RWPE1 (cell line): ENCODE data around the gene CD200R1L.

Experiments
- CTCF ChIA-PET: fragments of 350-600 bp; sonication (Branson Sonifier 250); formaldehyde crosslinking; extraction: SDS; loops from one replicate; lab custom pipeline; 2021; lab: Yijun Ruan, JAX
- POLR2A ChIA-PET: fragments of 400-600 bp; formaldehyde crosslinking; extraction: SDS; loops from one replicate; lab custom pipeline; 2020; ENCODE audit warnings: antibody characterized with exemption; ENCODE audit not compliant: low non-redundant PET; lab: Yijun Ruan, JAX
- DNase-seq: peaks from one replicate; pipeline ENCODE4 v3.0.0; 2012; ENCODE audit warnings: low spot score
- H3K27ac ChIP-seq: fragments of 450-650 bp; 2 replicates; pipeline ENCODE4 v1.5.1; 2017
- TF ChIP-seq, protein P1 (sequence below): fragments of 450-650 bp; conservative IDR thresholded peaks from 2 replicates; pipeline ENCODE4 v1.5.1; 2017; ENCODE audit warnings: low read depth, mild to moderate bottlenecking

The CD200R1L gene

DNA sequence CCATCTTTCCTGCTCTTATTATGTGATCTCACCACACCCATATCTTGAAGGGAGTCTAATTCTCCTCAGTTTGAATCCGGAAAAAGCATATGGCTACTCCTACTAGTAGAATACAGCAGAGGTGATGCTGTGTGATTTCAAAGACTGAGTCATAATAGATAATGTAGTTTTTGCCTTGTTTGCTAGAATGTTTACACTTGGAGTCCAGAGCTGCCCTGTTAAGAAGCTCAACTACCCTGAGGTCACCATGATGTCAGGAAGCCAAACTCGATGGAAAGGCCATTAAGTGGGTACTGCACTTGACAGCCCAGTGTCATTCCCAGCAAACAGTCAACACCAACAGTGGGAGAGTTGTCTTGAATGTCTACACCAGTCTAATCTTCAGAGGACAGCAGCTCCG, 56.9 kb downstream of the CD200R1L start:
- CTCF ChIA-PET = no interaction called here
- no peak for DNase-seq
- POLR2A ChIA-PET = no interaction called here
- H3K27ac ChIP-seq = no peak overlapping the region
- TF ChIP-seq, protein P1, sequence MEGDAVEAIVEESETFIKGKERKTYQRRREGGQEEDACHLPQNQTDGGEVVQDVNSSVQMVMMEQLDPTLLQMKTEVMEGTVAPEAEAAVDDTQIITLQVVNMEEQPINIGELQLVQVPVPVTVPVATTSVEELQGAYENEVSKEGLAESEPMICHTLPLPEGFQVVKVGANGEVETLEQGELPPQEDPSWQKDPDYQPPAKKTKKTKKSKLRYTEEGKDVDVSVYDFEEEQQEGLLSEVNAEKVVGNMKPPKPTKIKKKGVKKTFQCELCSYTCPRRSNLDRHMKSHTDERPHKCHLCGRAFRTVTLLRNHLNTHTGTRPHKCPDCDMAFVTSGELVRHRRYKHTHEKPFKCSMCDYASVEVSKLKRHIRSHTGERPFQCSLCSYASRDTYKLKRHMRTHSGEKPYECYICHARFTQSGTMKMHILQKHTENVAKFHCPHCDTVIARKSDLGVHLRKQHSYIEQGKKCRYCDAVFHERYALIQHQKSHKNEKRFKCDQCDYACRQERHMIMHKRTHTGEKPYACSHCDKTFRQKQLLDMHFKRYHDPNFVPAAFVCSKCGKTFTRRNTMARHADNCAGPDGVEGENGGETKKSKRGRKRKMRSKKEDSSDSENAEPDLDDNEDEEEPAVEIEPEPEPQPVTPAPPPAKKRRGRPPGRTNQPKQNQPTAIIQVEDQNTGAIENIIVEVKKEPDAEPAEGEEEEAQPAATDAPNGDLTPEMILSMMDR = no peak

DNA sequence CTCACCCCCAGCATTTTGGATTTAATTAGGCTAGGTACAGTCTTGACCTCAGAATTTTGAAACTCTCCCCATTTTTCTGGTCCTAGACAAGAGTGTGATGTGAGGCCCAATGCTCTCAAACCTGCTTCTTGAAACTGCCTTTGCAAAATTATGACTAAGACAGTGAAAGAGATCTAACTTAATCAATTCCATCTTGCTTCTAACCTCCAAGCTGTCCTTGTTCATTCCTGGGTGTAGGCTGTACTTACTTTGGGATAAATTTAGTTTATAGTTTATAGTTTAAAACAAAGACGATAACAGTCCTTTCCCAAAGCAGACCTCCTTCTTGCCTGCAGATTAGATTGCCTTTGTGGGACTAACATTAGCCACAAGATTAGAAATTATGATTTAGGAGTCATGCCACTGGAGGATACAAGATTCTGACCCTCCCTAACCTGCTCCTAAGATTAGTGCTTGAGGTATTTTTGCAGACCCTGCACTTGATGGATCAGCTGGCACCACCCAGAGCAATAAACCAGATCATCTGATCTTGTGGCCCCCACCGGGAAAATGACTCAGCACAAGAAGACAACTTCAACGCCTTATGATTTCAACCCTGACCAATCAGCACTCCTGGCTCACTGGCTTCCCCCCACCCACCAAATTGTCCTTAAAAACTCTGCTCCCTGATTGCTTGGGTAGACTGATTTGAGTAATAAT, 59.6 kb downstream of the CD200R1L start:
- CTCF ChIA-PET = interaction anchor here (0.6 kb wide), 1 partner anchor 12 kb away, joined by 3 read pairs; no protein-coding TSS in a partner anchor
- POLR2A ChIA-PET = no interaction called here
- TF ChIP-seq, protein P1 = no peak
- no peak overlapping the region for H3K27ac ChIP-seq
- no peak for DNase-seq

DNA sequence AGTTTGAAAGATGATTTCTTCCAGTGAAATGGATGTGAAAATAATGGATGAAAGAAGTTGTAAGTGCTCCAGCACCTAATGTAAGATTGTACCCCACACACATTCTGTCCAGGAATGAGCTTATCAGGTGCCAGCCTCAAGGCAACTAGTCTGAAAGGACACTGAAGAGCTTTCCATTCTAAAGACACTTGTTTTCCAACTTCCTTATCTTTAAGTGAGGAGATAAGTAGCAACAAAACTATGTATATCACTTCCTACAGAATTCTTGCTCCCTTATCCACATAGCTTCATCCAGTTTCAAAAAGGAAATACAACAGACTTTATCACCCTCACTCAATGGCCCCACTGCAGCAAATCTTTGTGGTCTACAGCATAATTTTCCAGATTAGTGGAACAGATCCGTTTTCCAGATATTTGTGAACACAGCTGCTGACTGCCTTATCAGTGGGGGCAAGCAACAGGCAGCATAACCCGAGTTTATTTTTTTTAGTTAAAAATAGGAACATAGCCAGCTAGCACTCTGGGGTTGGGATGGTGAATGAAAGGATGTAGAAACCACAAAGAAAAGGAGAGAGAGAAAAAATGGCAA, 60.6 kb downstream of the CD200R1L start:
- H3K27ac ChIP-seq = no peak overlapping the region
- ChIA-PET POLR2A (no interaction called here), CTCF (interaction anchor here (0.6 to 0.8 kb wide), 3 partner anchors 28 to 197 kb away, joined by 3 read pairs; no protein-coding TSS in a partner anchor)
- TF ChIP-seq, protein P1 = no peak
- DNase-seq = no peak

GRCh38 chr3:112785321-112786001, 61.2 kb downstream of the CD200R1L start:
- TF ChIP-seq, protein P1 = no peak
- ChIA-PET CTCF (interaction anchor here (0.6 to 0.8 kb wide), 3 partner anchors 28 to 171 kb away, joined by 3 read pairs; no protein-coding TSS in a partner anchor), POLR2A (no interaction called here)
- DNase-seq = no peak
- H3K27ac ChIP-seq = no peak overlapping the region

DNA sequence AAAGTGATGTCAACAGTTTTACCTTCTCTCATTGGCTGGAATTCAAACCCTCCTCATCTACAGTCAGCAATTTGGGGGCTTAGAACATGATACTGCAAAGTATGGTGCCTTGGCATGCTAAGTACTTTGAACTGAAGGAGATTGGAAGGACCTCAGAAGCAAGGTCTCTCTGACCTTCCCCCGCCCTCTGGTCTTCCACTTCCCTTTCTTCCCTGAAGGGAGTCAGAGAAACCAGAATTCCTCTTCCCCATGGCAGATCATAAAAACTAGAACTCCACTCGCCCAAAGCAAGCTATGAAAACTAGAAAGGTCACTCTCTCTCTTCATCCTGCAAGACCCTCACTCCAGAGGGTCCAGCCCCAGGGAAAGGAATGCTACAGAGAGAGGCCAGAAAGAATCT, 64.2 kb downstream of the CD200R1L start:
- TF ChIP-seq, protein P1 = no peak
- H3K27ac ChIP-seq = no peak overlapping the region
- ChIA-PET POLR2A (no interaction called here), CTCF (interaction anchor here (1.8 kb wide), 1 partner anchor 47 kb away, joined by 9 read pairs; no protein-coding TSS in a partner anchor)
- DNase-seq = no peak

GRCh38 chr3:112781599-112781998, 65.1 kb downstream of the CD200R1L start:
- ChIA-PET POLR2A (no interaction called here), CTCF (interaction anchor here (0.6 kb wide), 1 partner anchor 390 kb away, joined by 3 read pairs; no protein-coding TSS in a partner anchor)
- no peak overlapping the region for H3K27ac ChIP-seq

More at GRCh38 chr3:112781599-112781998, 65.1 kb downstream of the CD200R1L start:
- TF ChIP-seq, protein P1 = no peak
- DNase-seq = no peak
